Measurements from ENCODE around the gene ZNF614.
"Not testable (repeated sequence)": the region's sequence is repeated elsewhere in the genome, so short reads cannot be mapped to it uniquely, and the experiment has no call there.

- not testable (repeated sequence) for TF ChIP-seq CTCF, POLR2A (IDR thresholded peaks at IDR 0.05)
Observed at GRCh38 chr19:52051736-52052135, 23.6 kb upstream of the ZNF614 start.

Measured in Peyer's patch (tissue), 4 donors.